Uterus (tissue), 2 donors: ENCODE data around the gene CDH22.

Source experiments
- CTCF ChIP-seq, 4 experiments: fragments of 200-600 bp in 2 of 4; fragments of 450-650 bp in 2 of 4; sonication (generic) in 2 of 4; IDR thresholded peaks; one replicate each; pipeline ENCODE4 v1.5.1; 2016 to 2019; ENCODE audit warnings: antibody characterized with exemption in 4 of 4, mild to moderate bottlenecking in 2 of 4, moderate library complexity in 1 of 4
- POLR2A ChIP-seq, 2 donors: fragments of 450-650 bp; IDR thresholded peaks; one replicate each; pipeline ENCODE4 v1.6.1; 2016; ENCODE audit warnings: antibody characterized with exemption in 2 of 2, mild to moderate bottlenecking in 1 of 2, moderate library complexity in 1 of 2

GRCh38 chr20:46157625-46158024, 150.7 kb downstream of the CDH22 start:
- TF ChIP-seq CTCF (IDR thresholded peaks at IDR 0.05) (no peak), POLR2A (IDR thresholded peaks at IDR 0.05) (no peak)
